HG02642 (cell line): ENCODE results near the gene ANXA6.

Source experiments
- ATAC-seq: cut with Tn5 transposase; IDR thresholded peaks from one replicate; pipeline ENCODE4 v1.9.1; 2021; ENCODE audit warnings: mild to moderate bottlenecking; ENCODE audit not compliant: unreplicated experiment, poor library complexity

ANXA6 gene

DNA sequence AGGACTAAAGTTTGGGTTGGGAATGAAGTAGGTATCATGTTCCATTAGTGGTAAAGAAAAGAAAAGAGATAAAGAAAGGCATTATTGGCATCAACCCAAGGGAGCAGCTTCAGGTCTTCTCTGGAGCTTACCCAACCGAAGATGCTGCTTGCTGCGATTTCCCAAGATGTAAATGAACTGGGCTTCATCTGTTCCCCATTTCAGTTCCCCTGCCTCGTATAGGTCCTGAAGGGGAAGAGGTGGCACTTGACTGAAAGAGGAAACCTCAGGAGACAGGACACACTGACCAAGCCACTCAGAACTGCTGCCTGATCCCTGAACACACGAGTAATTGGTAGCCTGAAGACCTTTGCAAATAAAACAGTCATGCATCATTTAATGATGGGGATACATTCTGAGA, 24.6 kb downstream of the ANXA6 start:
- ATAC-seq, result no peak

DNA sequence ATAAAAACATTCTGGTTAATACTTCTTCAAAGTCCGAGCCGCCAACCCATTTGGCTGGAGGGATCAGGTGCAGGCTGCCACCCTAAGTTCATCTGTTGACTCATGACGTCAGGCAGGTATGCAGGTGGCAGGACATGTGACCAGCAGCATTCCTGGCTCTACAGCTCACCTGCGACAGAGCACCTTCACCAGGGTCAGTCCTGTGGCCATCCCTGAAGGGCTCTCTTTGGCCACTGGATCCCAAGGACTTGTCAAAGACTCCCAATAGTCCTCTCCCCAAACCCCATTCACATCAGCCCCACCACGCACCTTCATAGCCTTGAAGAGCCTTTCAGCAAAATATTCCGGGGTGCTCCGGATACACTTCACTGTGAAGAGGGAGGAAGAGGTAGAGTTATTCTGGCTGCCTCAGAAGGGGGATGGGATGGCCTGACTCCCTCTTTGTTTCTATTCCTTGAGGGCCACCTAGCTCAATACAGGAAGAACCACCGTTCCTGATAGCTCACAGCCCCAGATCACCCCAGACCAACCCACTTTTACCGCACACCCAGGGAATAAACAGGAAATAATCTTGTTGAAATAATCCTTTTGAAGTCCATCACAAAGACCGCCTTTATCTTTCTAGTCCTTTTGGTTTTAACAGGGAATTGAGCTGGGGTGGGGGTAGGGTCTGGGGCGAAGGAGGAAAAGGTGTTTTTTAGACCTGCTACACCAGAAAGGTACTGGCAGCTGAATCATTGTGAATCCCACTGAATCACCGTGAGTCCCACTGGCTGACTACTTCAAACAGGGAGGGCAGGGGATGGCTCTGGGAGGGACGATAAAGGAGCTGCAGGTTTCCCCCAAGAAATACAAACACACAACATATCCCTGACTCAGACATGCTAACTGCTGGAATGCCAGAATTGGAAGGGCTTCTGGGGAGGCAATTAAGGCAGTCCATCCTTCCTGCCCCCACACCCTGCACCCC, 26.4 kb downstream of the ANXA6 start:
- no peak for ATAC-seq

DNA sequence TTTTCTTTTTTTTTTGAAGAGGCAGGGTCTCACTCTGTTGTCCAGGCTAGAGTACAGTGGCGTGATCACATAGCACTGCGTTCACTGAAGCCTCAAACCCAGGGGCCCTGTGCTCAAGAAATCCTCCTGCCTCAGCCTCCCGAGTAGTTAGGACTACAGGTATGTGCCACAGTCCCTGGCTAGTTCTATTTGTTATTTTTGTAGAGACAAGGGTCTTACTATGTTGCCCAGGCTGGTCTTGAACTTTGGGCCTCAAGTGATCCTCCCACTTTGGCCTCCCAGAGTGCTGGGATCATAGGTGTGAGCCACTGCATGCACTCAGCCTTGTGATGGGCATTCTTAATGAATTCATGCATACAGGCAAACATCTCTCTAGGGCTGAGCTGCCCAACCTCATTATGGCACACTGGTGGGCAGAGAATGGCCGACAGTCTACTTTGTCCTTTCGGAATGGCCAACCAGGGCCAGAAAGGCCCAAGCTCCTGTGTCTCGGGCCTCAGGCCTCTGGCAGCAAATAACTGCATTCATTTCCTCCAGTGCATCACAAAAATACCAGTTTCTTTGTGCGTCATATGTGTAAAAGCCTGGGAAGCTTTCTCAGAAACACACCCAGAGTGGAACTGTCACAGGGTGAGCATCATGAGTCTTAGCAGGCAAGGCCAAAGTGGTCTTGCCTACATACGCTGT, 27.2 kb downstream of the ANXA6 start:
- ATAC-seq, result no peak

DNA sequence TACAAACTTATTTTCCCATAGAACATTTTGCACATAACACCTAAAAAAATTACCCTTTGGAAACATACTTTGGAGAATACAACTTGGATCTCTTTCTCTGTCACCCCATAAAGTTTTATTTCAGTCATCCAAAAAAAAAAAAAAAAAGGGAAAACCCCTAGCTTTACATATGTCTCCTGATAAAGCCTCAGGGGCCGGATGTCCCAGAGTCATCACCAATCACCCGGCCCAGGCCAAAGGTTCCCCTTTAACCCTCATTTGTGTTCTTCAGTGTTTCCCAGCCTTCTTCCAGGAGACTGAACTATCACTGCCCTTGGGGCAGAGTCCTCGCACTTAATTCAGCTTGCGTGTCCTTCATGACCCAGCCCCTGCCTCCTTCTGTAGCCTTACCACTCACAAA, 28.8 kb downstream of the ANXA6 start:
- no peak for ATAC-seq

DNA sequence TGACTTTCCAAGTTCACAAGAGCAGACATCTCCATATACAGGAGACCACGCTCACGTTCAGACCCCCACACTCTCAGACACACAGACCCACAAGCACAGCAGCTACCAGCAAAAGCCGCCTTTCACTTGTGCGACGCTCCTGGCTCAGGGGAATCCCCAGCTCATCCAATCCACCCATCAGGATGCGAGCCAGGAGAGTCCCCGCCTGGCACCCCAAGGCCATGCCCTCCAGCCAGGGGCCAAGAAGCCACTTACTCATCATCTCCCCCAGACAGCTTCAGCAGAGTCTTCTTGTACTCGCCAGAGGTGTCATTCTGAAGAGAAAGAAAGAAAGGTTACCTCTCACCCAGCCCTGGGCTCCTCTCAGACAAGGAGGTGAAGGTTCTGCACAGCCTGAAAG, 29.7 kb downstream of the ANXA6 start:
- ATAC-seq, result no peak

DNA sequence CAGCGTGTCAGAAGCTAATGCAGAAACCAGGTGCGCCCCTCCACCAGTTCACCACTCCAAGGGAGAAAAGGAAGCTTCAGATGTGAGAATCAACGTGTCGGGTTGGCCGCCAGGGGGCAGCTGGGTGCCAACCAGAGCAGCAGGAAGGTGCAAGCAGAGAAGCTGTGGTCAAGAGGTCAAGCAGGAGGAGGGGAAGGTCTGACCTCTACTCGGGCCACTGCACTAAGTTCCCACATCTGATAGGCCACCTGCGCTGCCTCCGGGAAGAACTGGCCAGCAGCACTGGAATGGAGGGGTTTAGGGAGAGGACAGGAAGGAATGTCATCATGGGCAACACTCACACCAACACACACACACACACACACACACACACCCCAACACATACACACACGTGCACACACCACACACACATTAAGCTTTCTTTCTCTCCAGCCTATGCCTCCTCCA, 31.4 kb downstream of the ANXA6 start:
- ATAC-seq, result no peak

DNA sequence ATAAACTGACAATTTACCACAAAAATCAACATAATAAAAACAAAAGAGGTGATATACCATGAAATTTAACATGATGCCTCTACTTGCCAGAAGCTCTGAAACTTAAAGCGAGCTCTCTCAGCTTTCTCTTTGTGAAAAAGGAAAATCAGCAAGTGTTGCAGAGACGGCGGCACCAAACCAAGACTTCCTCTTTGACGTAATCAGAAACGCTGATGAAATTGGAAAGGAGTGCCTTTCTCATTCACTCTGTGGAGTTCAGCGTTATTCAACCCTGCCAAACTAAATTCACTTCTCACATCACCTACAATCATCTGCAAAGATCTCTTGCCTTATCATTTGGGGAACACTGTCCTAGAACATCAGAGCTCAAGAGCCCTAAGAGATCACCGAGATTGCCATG, 32.2 kb downstream of the ANXA6 start:
- no peak for ATAC-seq

DNA sequence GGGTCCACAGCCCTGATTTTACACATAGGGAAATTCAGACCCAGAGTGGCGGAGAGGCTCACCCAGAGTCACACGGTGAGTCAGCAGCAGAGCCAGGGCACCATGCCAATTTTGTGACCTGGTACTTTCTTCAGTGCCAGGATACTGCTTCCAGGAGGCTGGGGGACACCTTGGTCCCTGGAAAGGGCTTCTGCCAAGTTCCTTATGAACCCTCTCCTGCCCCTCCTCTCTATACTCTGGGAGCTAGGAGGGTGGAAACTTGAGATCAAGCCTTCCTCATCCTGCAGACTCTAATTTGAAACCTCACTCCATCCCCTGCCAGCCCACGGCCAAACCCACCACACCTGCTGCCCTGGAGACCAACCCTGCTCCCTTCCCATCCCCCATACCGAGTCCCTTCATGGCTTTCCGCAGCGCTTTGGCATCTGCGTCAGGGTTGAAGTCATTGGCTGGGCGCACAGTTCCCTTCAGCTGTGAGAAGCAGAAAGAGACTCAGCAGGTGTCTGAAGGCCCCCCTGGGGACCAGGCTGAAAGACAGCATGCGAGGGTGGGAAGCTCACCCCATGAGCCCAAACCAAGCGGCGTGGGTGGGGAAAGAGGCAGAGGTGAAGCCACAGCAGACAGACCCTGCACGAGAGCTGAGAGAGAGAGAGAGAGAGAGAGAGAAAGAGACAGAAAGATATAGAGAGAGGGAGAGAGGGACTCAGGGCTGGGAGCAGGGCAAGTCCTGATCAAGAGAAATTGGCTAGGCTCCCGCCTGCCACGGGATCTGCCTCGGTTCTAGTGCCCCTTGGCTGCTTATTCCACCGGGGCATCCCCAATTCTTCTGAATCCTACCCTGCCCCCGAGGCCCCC, 33.5 kb downstream of the ANXA6 start:
- ATAC-seq, result peak; percentile 90

DNA sequence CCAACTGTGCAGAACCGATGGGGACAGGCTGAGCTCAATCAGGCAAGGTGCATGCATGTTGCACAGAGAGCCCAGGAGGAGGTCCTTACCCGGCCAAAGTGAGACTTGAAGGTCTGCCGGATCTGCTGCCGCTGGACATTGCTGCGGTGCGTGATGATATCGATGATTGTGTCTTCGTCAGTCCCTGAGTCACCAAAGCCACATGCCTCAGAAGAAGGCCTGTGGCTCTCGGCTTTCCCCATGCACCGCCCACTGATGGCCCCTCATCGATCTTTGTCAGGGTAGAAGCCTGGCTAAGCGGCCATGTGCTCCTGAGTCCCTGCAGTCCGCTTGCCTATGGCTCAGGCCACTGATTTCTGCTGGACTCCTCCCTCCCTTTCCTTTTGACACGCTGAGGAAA, 34.8 kb downstream of the ANXA6 start:
- ATAC-seq, result no peak

DNA sequence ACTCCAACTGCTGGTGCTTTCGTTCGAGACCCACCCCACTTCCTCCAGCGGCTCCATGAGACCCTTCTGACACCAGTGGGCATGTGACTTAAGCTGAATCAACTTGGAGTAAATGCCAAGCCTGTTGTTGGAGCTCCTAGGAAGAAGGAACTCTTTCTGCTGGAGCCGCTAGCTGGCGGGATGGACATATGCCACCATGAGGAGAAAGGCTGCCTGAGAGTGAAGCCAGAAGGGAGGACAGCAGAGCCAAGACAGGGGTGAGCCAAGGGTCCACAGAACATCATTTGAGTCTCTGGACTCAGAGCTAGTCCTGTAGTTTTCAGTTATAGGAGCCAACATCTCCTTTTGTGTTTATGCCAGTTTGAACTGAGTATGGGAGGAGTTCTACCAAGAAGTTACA, 35.9 kb downstream of the ANXA6 start:
- no peak for ATAC-seq

DNA sequence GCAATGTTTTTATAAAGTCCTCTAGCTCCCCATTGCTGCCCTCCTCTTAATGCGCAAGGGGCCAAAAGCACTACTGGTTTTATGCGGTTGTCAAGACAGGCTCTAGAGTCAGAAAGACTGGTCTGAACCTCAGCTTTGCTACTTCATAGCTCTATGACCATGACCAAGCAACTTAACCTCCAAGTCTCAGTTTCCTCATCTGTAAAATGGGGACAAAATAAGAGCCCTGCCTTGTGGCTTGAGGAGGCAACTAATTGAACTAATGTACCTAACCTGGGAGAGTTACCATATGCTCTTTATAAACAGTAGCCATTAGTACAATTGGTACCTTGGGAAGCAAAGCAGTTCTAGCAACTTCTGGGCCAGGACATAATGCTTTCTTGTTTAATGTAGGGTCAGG, 36.5 kb downstream of the ANXA6 start:
- ATAC-seq, result no peak

DNA sequence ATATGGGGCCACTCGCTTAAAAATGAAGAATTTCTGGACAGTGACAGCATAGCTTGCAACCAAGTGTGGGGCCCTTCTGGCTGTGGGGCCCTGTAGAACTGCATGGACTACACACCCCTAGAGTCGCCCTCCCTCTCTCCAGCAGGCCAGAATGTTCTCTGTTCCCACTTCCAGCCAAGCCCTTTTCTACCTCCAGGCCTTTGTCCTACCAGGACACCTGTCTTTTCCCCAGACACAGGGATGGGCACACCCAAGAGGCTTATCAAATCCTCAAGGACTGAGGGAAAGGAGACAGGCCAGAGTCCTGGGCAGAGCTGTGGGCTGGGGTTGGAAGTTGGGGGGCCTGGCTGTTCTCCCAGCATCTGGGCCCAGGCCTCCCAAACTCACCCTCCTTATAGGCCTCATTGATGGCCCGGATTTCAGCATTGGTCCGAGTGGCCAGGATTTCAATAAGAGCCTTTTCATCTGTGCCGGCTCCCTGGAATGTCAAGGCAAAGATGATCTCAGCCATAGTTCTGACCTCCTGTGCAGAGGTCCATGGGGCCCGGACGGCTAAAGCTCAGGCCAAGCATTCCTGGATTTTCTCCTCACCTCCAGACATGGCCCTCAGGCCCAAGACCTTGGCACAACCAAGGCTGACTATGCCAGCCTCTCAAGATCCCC, 38.5 kb downstream of the ANXA6 start:
- no peak for ATAC-seq

DNA sequence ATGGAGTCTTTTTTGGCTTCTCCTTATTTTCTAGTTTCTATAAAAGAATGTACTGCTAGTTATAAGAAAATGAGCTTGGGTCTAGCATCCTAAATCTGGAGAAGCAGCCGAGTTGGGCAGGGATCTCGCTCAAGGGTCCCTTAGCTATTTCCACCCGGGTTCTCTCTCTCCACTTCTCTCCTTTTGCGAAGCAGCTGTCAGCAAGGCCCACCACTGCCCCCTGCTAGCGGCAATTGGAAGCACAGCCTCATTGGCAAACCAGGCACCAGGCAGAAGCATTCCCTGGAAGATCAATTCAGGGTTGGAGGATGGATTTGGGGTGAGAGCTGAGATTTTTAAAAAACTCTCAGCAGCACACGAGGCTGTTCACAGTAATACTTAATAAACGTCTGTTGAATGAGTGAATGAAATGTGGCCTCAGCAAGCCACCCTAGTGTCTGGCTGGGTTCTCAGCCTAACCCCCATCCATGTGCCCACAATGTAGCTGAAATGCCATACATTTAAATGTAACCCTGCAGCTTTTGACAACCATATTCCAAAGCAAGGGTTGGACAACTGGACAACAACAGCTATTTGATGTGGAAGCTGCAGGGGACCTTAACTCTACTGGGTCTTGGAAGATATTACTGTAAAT, 42.2 kb downstream of the ANXA6 start:
- ATAC-seq, result peak; percentile 41

DNA sequence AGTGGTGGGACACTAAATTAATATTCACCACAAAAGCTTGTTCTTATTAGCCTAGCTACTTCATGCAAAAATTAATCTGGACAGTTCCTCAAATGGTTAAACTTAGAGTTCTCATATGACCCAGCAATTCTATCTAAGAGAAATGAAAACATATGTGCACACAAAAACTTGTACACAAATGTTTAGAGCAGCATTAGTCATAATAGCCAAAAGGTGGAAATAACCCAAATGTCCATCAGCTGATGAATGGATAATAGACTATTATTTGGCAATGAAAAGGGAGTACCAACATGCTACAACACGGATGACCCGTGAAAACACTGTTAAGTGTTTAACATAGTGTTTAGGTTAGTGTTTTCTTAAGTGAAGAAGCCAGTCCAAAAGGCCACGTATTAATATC, 43.9 kb downstream of the ANXA6 start:
- ATAC-seq, result no peak

DNA sequence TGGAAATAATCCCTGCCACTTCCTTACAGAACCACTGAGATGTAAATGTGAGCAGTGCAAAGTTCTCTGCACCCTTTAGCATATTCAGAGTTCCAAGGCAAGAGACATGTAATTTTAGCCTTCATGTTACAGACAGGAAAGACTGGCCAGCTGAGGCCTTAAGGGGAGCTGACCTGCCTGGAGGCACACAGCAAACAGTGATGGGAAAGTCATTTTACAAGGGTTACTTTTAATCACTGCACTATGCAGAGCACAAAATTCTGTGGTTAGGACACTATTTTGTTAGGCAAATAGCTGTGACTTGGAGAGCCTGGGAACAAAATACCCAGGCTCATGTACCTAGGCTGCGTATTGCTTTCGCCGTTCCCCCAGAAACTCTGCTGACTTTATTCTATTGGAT, 46.6 kb downstream of the ANXA6 start:
- no peak for ATAC-seq

DNA sequence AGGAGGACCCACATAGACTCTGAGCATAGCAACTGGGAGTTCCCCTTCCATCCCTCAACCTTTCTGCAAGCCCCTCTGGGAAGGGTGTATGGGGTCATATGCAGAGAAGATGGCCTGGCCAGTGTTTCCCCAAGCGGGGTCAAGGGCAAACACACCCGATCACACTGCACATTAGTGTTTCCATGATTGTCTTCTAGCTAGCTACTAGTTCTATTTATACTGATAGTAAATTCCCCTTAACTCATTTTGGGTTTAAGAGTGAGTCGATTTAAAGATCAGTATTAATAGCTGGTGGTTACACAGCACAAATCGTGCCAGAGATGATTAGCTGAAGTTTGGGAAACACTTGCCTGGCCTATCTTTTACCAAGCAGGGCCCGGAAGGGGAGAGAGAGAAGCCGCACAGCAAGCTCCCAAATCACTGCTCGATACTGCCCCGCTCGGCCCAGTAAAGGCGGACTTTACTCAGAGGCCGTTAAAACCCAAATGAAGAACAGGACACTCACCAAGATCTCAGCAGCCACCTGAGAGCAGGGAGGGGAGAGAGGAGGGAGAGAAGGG, 47.4 kb downstream of the ANXA6 start:
- ATAC-seq, result peak; percentile 49

DNA sequence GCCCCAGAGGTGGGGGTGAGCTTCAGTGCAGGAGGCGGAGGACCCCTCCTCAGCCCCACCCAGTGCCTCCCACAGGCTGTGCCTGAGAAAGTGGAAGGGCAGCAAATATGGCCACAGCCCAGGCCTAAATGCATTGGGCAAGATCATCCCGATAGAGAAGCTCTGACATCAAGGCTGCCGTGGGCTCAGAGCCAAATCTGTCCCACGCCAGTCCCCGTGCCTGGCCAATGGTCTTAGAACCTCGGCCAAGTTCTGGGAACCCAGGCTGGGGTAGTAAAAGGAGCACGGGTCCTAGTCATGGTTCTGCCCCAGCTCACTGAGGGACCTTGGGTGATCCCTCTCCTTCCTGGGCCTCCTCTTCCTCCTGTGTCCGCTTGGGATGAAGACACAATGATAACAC, 49.0 kb downstream of the ANXA6 start:
- ATAC-seq, result no peak

DNA sequence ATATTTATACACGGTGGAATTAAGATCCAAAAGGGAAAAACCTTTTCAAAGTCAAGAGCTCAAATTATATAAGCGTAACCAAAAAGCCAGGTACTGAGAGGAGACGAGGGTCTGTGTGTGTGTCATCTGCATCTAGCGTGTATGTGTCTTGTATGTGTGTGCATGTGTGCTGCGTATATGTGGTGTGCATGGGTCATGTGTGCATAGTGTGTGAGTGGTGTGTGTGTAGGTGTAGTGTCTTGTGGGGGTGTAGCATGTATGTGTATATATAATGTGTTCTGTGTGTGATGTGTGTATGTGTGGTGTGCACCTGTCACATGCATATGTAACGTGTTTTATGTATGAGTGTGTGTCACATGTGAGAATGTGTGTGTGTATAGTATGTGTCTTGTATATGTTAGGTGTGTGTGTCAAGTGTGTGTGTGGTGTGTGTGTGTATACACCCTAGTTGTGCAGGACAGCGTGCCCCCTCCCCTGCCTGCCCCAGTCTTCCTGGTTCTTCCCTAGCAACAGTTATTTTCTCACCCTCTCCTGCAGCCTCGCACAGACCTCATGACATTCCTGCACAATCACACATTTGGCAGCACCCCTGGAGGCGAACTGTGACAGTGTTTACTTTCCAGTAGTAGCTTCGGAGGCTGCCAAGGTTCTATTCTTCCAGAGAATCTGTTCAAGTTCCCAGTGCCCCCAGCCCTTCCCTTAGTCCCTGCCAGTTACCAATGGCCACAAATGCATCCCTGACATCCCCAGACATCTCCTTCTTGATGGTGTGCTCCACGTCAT, 49.6 kb downstream of the ANXA6 start:
- no peak for ATAC-seq

DNA sequence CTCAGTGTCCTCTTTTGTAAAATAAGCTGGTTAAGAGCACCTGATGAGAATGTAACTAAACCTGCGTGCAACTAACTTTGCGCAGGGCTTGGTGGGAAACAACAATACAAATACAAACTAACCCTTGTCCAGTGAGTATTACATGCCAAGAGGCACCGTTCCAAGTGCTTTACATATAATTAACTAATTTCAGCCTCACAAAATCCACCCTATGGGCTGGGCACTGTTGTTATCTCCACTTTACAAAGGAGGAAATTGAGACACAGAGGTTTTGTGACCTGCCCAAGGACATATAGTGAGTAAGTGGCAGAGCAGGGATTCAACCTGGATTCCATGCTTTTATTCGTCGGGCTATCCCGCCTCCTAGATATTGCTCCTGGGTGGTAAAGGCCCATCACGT, 50.5 kb downstream of the ANXA6 start:
- ATAC-seq, result no peak
